GM21367 (cell line): ENCODE data around the gene PDZRN4.

Experiments
- ATAC-seq: cut with Tn5 transposase; IDR thresholded peaks from one replicate; pipeline ENCODE4 v1.9.1; 2021; ENCODE audit not compliant: unreplicated experiment

Gene PDZRN4

GRCh38 chr12:41621291-41621690 is 433.2 kb downstream of the PDZRN4 start:
- no peak for ATAC-seq
